ENCODE results near the gene DR1. TPM values are rescaled to one million over a fixed set of nuclear protein-coding genes. Genes with fewer than 3 reads are reported as not detected.

The DR1 gene
- total RNA-seq, 6 experiments from 2014 or later: 15.7 to 26.7 (median 17.7) TPM

DNA sequence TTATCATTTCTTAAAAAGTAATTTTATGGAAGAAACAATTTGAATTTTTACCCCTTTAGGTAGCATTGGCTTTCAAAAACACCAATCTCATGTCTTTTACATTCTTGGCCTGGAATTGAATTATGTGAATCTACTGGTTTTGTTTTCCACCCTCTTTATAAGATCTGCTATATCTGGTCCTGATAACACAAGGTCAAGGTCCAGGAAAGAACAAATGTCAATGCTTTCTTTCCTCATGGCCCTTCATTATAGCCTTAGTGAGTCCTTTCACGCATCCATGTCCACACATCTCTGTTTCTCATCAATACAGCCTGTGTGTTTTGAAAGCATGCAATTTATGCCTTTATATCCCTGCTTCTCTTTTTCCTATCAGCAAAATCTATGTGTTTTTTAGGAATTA lies 24.0 kb upstream of the DR1 start:
- DNase-seq: no peak
- Histone ChIP-seq H3K27ac (no peak overlapping the region), H3K27me3 (no peaks in the 10 kb centered on the region), H3K36me3 (peaks cover 0 to 2% (median 0%) of the 10 kb centered on the region in 4 donors), H3K4me3 (no peak overlapping the region), H3K4me1 (peaks cover 0 to 12% (median 3%) of the 10 kb centered on the region in 4 donors), H3K9me3 (no peaks in the 10 kb centered on the region)
- no peak for ATAC-seq
- 88% methylated on average over 1 of the region's 1 CpG for WGBS (ENCODE audit: insufficient coverage, low coverage, low lambda C conversion rate, missing lambda C conversion rate)
- intact Hi-C loops (cut with DNase I): no loop called here
- TF ChIP-seq CTCF (IDR thresholded peaks at IDR 0.05): no peak
- no peak for TF ChIP-seq POLR2A (IDR thresholded peaks at IDR 0.05)

GRCh38 chr1:93322349-93322748 lies 23.4 kb upstream of the DR1 start:
- DNase-seq: no peak
- no peak overlapping the region for H3K27ac ChIP-seq
- intact Hi-C loops (cut with DNase I): no loop called here
- no peaks in the 10 kb centered on the region for H3K9me3 ChIP-seq
- 90% methylated on average over 3 of the region's 3 CpGs for WGBS (ENCODE audit: insufficient coverage, low coverage, low lambda C conversion rate, missing lambda C conversion rate)
- ATAC-seq: no peak
- H3K36me3 ChIP-seq: peaks cover 0 to 2% (median 0%) of the 10 kb centered on the region in 4 donors
- H3K4me1 ChIP-seq: peaks cover 0 to 12% (median 3%) of the 10 kb centered on the region in 4 donors
- H3K27me3 ChIP-seq: no peaks in the 10 kb centered on the region
- TF ChIP-seq POLR2A (IDR thresholded peaks at IDR 0.05): no peak
- TF ChIP-seq CTCF (IDR thresholded peaks at IDR 0.05): no peak
- H3K4me3 ChIP-seq: no peak overlapping the region

GRCh38 chr1:93323185-93323820 lies 22.4 kb upstream of the DR1 start:
- H3K9me3 ChIP-seq: no peaks in the 10 kb centered on the region
- ATAC-seq (no peak), DNase-seq (no peak)
- 89% methylated on average over 2 of the region's 3 CpGs for WGBS (ENCODE audit: insufficient coverage, low coverage, low lambda C conversion rate, missing lambda C conversion rate)
- H3K4me1 ChIP-seq: peaks cover 0 to 12% (median 3%) of the 10 kb centered on the region in 4 donors
- no peaks in the 10 kb centered on the region for H3K27me3 ChIP-seq
- H3K27ac ChIP-seq: no peak overlapping the region
- no peak for TF ChIP-seq CTCF (IDR thresholded peaks at IDR 0.05)
- TF ChIP-seq POLR2A (IDR thresholded peaks at IDR 0.05): no peak
- peaks cover 0 to 2% (median 0%) of the 10 kb centered on the region in 4 donors for H3K36me3 ChIP-seq
- intact Hi-C loops (cut with DNase I): no loop called here
- H3K4me3 ChIP-seq: no peak overlapping the region

GRCh38 chr1:93324486-93325464 lies 20.9 kb upstream of the DR1 start:
- TF ChIP-seq POLR2A (IDR thresholded peaks at IDR 0.05) (no peak), CTCF (IDR thresholded peaks at IDR 0.05) (no peak)
- Histone ChIP-seq H3K27me3 (no peaks in the 10 kb centered on the region), H3K27ac (no peak overlapping the region), H3K4me1 (peaks cover 0 to 12% (median 3%) of the 10 kb centered on the region in 4 donors), H3K36me3 (peaks cover 0 to 2% (median 0%) of the 10 kb centered on the region in 4 donors), H3K4me3 (no peak overlapping the region), H3K9me3 (no peaks in the 10 kb centered on the region)
- DNase-seq (no peak), ATAC-seq (peak; percentile 41 to 91 (median 80))
- intact Hi-C loops (cut with DNase I): no loop called here
- WGBS (ENCODE audit: insufficient coverage, low coverage, low lambda C conversion rate, missing lambda C conversion rate): 61% methylated on average over 8 of the region's 8 CpGs

Data from right lobe of liver (tissue), 6 donors.